Suprapubic skin (tissue), 3 donors: ENCODE results near the gene PTPRD.

Experiments
- POLR2A ChIP-seq, 2 donors: fragments of 450-650 bp; IDR thresholded peaks; one replicate each; pipeline ENCODE4 v1.6.1; 2017; ENCODE audit warnings: antibody characterized with exemption in 2 of 2, mild to moderate bottlenecking in 2 of 2, moderate library complexity in 2 of 2
- TF ChIP-seq, protein P1 (sequence below), 2 donors: fragments of 200-600 bp in 1 of 2; fragments of 450-650 bp in 1 of 2; sonication (generic) in 1 of 2; IDR thresholded peaks; one replicate each; pipeline ENCODE4 v1.5.1; 2016 to 2019; ENCODE audit warnings: antibody characterized with exemption in 2 of 2, mild to moderate bottlenecking in 1 of 2, moderate library complexity in 1 of 2

DNA sequence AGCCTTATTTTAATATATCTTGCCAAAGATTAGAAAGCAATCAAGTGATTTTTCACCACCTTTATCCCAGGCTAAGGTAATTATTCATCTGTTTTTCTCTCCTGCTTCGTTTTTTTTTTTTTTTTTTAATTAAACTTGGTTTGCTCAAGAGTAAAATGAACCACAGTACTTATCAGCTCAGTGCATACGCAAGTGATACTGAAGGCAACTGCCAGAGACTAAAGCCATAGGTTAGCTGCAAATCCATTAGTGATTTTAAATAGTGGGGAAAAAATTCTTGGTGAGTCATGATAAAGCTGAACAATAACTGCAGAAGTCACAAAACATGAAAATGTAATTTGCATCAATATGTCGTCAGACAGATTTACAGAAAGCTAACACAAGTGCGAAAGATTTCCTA is 829.1 kb downstream of the PTPRD start:
- no peak for TF ChIP-seq POLR2A (IDR thresholded peaks at IDR 0.05)
- TF ChIP-seq, protein P1, sequence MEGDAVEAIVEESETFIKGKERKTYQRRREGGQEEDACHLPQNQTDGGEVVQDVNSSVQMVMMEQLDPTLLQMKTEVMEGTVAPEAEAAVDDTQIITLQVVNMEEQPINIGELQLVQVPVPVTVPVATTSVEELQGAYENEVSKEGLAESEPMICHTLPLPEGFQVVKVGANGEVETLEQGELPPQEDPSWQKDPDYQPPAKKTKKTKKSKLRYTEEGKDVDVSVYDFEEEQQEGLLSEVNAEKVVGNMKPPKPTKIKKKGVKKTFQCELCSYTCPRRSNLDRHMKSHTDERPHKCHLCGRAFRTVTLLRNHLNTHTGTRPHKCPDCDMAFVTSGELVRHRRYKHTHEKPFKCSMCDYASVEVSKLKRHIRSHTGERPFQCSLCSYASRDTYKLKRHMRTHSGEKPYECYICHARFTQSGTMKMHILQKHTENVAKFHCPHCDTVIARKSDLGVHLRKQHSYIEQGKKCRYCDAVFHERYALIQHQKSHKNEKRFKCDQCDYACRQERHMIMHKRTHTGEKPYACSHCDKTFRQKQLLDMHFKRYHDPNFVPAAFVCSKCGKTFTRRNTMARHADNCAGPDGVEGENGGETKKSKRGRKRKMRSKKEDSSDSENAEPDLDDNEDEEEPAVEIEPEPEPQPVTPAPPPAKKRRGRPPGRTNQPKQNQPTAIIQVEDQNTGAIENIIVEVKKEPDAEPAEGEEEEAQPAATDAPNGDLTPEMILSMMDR (IDR thresholded peaks at IDR 0.05) = no peak
